NCI-H2107 treated with DMSO at 0.1 percent for 48 hours (cell line): ENCODE data around the gene OR51S1.
"Not testable (repeated sequence)": the region's sequence is repeated elsewhere in the genome, so short reads cannot be mapped to it uniquely, and the experiment has no call there.

Experiments used
- DNase-seq: peaks from one replicate; lab custom pipeline; 2025; ENCODE audit not compliant: unreplicated experiment; lab: John Stamatoyannopoulos, UW

Gene OR51S1

DNA sequence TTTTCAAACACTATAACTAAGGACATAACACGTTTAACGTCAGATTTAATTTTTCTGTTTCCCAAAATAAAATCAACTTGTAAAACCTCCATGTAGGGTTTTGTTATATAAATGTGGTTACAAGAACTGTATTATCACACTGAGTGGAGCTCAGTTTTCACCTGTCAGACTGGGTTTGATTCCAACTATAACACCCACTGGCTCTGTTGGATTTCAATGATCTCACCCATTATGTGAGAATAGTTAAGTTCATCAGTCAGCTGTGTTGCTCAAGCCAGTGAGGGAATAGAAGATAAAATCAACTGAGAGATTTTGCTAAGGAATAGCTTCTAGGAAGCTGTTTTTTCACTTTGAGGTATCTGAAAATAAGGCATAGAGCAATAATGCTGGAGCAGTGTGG is 39.8 kb downstream of the OR51S1 start:
- no peak for DNase-seq

- DNase-seq: no peak
Observed at GRCh38 chr11:4808476-4808875, 40.5 kb downstream of the OR51S1 start.

GRCh38 chr11:4804280-4804679 is 44.7 kb downstream of the OR51S1 start, which contains the start of gene OR52R1:
OR52R1 (minus strand) TSS chr11:4804380; CDS start chr11:4804380, 0 bp downstream.
- DNase-seq: no peak

GRCh38 chr11:4801316-4801715 is 47.7 kb downstream of the OR51S1 start:
- DNase-seq: not testable (repeated sequence)

DNA sequence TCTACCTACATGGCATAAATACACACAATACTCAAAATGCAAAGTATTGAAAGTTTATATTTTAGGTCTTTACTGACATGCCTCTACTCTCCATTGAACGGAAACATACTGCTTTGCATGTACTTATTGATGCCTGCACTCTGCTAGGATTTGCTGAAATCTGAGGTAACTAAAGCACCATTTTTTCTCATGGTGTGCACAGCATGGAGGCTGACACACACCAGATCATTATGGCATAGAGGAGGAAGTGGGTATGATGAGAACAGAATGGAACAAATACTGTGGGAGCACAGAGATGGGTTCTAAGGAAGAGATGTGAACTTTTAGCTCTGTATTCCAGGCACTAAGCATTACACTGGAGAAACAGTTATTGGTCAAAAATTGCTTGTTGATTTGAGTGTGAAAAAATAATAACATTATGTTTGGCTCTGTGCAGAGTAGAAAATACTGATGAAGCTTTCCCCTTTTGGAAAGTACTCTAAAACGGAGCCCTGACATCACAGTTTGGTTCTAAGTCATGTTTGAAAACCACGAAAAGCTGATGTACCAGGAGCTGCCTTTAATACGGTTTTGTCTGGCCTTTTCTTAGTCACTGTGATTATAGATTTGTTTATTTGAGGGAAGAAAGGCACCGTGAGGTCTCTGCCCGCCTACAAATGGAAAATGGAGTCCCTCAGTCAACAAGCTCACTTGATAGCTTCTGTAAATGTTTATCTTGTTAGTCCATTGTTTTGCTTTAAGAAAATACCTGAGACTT is 50.4 kb downstream of the OR51S1 start:
- no peak for DNase-seq
